ENCODE data around the gene CCDC154. TPM values are rescaled to one million over a fixed set of nuclear protein-coding genes. Genes with fewer than 3 reads are reported as not detected.

The CCDC154 gene
- total and polyA plus RNA-seq, 2 experiments from 2014 or later = 0.31 TPM; not detected in 1

DNA sequence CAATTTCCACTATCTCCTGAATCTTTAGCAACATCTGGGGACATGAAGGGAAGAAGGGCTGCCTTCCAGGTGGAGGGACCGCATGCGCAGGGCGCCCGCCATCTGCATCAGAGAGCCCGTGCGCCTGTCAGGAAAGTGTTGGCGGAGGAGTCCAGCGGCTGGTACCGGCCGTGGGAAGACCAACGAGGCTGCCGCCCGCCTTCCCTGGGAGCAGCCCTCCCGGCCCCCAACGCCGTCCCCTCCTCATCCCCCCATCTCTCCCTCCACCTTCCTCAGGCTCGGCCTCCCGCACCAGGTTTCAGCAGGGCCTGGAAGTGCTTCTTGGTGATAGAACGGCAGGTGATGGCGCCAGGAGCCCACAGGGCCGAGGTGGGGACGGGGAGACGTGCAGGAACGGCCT lies 21.7 kb upstream of the CCDC154 start:
- no peak for DNase-seq (ENCODE audit: low spot score)
- Mint-ChIP-seq H3K27ac (no peak overlapping the region), H3K36me3 (ENCODE audit: low read depth) (peaks cover 3% of the 10 kb centered on the region), H3K4me3 (no peak overlapping the region), H3K4me1 (peaks cover 3% of the 10 kb centered on the region; the same call in 1 of the 3 replicates), H3K27me3 (ENCODE audit: insufficient read depth, low read depth, poor library complexity) (no peaks in the 10 kb centered on the region), H3K9me3 (no peaks in the 10 kb centered on the region)
- Histone ChIP-seq H3K4me3 (no peak overlapping the region), H2AFZ (no peak overlapping the region), H3K27ac (ENCODE audit: low read depth) (no peak overlapping the region), H3F3A (replicated peaks; ENCODE audit: low read depth) (no peaks in the 10 kb centered on the region), H3K79me2 (replicated peaks; ENCODE audit: insufficient read depth) (peaks cover 42% of the 10 kb centered on the region), H3K27me3 (ENCODE audit: insufficient read depth) (no peaks in the 10 kb centered on the region), H3K36me3 (ENCODE audit: insufficient read depth) (no peaks in the 10 kb centered on the region), H3K4me2 (no peak overlapping the region), H3K9me2 (ENCODE audit: insufficient read depth) (no peaks in the 10 kb centered on the region), H4K20me1 (replicated peaks; ENCODE audit: insufficient read depth) (peaks cover 22% of the 10 kb centered on the region), H3K4me1 (ENCODE audit: insufficient read depth) (no peaks in the 10 kb centered on the region)
- TF ChIP-seq, protein P1, sequence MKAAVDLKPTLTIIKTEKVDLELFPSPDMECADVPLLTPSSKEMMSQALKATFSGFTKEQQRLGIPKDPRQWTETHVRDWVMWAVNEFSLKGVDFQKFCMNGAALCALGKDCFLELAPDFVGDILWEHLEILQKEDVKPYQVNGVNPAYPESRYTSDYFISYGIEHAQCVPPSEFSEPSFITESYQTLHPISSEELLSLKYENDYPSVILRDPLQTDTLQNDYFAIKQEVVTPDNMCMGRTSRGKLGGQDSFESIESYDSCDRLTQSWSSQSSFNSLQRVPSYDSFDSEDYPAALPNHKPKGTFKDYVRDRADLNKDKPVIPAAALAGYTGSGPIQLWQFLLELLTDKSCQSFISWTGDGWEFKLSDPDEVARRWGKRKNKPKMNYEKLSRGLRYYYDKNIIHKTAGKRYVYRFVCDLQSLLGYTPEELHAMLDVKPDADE (IDR thresholded peaks at IDR 0.05) = no peak
- TF ChIP-seq CREB1 (CRISPR knock-in tag; IDR thresholded peaks at IDR 0.05; ENCODE audit: low read depth) = no peak
- no peak for TF ChIP-seq POLR2AphosphoS5 (IDR thresholded peaks at IDR 0.05; ENCODE audit: low read depth)
- TF ChIP-seq JUNB (IDR thresholded peaks at IDR 0.05; ENCODE audit: unreplicated experiment) = no peak
- TF ChIP-seq, protein P2, sequence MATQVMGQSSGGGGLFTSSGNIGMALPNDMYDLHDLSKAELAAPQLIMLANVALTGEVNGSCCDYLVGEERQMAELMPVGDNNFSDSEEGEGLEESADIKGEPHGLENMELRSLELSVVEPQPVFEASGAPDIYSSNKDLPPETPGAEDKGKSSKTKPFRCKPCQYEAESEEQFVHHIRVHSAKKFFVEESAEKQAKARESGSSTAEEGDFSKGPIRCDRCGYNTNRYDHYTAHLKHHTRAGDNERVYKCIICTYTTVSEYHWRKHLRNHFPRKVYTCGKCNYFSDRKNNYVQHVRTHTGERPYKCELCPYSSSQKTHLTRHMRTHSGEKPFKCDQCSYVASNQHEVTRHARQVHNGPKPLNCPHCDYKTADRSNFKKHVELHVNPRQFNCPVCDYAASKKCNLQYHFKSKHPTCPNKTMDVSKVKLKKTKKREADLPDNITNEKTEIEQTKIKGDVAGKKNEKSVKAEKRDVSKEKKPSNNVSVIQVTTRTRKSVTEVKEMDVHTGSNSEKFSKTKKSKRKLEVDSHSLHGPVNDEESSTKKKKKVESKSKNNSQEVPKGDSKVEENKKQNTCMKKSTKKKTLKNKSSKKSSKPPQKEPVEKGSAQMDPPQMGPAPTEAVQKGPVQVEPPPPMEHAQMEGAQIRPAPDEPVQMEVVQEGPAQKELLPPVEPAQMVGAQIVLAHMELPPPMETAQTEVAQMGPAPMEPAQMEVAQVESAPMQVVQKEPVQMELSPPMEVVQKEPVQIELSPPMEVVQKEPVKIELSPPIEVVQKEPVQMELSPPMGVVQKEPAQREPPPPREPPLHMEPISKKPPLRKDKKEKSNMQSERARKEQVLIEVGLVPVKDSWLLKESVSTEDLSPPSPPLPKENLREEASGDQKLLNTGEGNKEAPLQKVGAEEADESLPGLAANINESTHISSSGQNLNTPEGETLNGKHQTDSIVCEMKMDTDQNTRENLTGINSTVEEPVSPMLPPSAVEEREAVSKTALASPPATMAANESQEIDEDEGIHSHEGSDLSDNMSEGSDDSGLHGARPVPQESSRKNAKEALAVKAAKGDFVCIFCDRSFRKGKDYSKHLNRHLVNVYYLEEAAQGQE (IDR thresholded peaks at IDR 0.05; ENCODE audit: unreplicated experiment) = no peak
- TF ChIP-seq STAT1 (IDR thresholded peaks at IDR 0.05; ENCODE audit: unreplicated experiment) = no peak
- TF ChIP-seq, protein P3, sequence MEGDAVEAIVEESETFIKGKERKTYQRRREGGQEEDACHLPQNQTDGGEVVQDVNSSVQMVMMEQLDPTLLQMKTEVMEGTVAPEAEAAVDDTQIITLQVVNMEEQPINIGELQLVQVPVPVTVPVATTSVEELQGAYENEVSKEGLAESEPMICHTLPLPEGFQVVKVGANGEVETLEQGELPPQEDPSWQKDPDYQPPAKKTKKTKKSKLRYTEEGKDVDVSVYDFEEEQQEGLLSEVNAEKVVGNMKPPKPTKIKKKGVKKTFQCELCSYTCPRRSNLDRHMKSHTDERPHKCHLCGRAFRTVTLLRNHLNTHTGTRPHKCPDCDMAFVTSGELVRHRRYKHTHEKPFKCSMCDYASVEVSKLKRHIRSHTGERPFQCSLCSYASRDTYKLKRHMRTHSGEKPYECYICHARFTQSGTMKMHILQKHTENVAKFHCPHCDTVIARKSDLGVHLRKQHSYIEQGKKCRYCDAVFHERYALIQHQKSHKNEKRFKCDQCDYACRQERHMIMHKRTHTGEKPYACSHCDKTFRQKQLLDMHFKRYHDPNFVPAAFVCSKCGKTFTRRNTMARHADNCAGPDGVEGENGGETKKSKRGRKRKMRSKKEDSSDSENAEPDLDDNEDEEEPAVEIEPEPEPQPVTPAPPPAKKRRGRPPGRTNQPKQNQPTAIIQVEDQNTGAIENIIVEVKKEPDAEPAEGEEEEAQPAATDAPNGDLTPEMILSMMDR (conservative IDR thresholded peaks at IDR 0.05; ENCODE audit: low read depth in 2 of 2) = no peak
- no peak for TF ChIP-seq ZNF331 (CRISPR knock-in tag; IDR thresholded peaks at IDR 0.05; ENCODE audit: low read depth)
- TF ChIP-seq EZH2 (IDR thresholded peaks at IDR 0.05; ENCODE audit: low read depth, unreplicated experiment) = no peak
- TF ChIP-seq, protein P4, sequence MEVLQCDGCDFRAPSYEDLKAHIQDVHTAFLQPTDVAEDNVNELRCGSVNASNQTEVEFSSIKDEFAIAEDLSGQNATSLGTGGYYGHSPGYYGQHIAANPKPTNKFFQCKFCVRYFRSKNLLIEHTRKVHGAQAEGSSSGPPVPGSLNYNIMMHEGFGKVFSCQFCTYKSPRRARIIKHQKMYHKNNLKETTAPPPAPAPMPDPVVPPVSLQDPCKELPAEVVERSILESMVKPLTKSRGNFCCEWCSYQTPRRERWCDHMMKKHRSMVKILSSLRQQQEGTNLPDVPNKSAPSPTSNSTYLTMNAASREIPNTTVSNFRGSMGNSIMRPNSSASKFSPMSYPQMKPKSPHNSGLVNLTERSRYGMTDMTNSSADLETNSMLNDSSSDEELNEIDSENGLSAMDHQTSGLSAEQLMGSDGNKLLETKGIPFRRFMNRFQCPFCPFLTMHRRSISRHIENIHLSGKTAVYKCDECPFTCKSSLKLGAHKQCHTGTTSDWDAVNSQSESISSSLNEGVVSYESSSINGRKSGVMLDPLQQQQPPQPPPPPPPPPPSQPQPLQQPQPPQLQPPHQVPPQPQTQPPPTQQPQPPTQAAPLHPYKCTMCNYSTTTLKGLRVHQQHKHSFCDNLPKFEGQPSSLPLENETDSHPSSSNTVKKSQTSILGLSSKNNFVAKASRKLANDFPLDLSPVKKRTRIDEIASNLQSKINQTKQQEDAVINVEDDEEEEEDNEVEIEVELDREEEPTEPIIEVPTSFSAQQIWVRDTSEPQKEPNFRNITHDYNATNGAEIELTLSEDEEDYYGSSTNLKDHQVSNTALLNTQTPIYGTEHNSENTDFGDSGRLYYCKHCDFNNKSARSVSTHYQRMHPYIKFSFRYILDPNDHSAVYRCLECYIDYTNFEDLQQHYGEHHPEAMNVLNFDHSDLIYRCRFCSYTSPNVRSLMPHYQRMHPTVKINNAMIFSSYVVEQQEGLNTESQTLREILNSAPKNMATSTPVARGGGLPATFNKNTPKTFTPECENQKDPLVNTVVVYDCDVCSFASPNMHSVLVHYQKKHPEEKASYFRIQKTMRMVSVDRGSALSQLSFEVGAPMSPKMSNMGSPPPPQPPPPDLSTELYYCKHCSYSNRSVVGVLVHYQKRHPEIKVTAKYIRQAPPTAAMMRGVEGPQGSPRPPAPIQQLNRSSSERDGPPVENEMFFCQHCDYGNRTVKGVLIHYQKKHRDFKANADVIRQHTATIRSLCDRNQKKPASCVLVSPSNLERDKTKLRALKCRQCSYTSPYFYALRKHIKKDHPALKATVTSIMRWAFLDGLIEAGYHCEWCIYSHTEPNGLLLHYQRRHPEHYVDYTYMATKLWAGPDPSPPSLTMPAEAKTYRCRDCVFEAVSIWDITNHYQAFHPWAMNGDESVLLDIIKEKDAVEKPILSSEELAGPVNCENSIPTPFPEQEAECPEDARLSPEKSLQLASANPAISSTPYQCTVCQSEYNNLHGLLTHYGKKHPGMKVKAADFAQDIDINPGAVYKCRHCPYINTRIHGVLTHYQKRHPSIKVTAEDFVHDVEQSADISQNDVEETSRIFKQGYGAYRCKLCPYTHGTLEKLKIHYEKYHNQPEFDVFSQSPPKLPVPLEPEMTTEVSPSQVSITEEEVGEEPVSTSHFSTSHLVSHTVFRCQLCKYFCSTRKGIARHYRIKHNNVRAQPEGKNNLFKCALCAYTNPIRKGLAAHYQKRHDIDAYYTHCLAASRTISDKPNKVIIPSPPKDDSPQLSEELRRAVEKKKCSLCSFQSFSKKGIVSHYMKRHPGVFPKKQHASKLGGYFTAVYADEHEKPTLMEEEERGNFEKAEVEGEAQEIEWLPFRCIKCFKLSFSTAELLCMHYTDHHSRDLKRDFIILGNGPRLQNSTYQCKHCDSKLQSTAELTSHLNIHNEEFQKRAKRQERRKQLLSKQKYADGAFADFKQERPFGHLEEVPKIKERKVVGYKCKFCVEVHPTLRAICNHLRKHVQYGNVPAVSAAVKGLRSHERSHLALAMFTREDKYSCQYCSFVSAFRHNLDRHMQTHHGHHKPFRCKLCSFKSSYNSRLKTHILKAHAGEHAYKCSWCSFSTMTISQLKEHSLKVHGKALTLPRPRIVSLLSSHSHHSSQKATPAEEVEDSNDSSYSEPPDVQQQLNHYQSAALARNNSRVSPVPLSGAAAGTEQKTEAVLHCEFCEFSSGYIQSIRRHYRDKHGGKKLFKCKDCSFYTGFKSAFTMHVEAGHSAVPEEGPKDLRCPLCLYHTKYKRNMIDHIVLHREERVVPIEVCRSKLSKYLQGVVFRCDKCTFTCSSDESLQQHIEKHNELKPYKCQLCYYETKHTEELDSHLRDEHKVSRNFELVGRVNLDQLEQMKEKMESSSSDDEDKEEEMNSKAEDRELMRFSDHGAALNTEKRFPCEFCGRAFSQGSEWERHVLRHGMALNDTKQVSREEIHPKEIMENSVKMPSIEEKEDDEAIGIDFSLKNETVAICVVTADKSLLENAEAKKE (CRISPR knock-in tag; IDR thresholded peaks at IDR 0.05) = no peak
- no peak for TF ChIP-seq NANOG (IDR thresholded peaks at IDR 0.05; ENCODE audit: borderline replicate concordance)
- no peak for TF ChIP-seq ZNF114 (CRISPR knock-in tag; IDR thresholded peaks at IDR 0.05)
- no peak for TF ChIP-seq EZH2phosphoT487 (IDR thresholded peaks at IDR 0.05; ENCODE audit: unreplicated experiment)
- no peak for ATAC-seq

All from GM23338 (cell line).